Measurements from ENCODE around the gene HSD17B2. TPM values are rescaled to one million over a fixed set of nuclear protein-coding genes. Genes with fewer than 3 reads are reported as not detected.

HSD17B2 gene
- total RNA-seq, 2 experiments from 2014 or later: not detected

GRCh38 chr16:82046541-82046940 is 11.5 kb downstream of the HSD17B2 start:
- POLR2A ChIA-PET: no interaction called here

GRCh38 chr16:82046941-82047340 is 11.9 kb downstream of the HSD17B2 start:
- Mint-ChIP-seq H3K9me3 (no peaks in the 10 kb centered on the region), H3K36me3 (ENCODE audit: low read depth) (no peaks in the 10 kb centered on the region), H3K4me3 (no peak overlapping the region), H3K4me1 (ENCODE audit: low read depth) (no peaks in the 10 kb centered on the region), H3K27me3 (peaks cover 8% of the 10 kb centered on the region), H3K27ac (no peak overlapping the region)
- ChIA-PET POLR2A (no interaction called here), CTCF (no interaction called here)
- DNase-seq (no peak), ATAC-seq (no peak)
- no peak for TF ChIP-seq CTCF (IDR thresholded peaks at IDR 0.05)
- intact Hi-C loops (cut with micrococcal nuclease): no loop called here

More at GRCh38 chr16:82046541-82046940, 11.5 kb downstream of the HSD17B2 start:
- intact Hi-C loops (cut with micrococcal nuclease): no loop called here
- Mint-ChIP-seq H3K4me1 (ENCODE audit: low read depth) (no peaks in the 10 kb centered on the region), H3K4me3 (no peak overlapping the region), H3K9me3 (no peaks in the 10 kb centered on the region), H3K27me3 (peaks cover 8% of the 10 kb centered on the region), H3K27ac (no peak overlapping the region), H3K36me3 (ENCODE audit: low read depth) (no peaks in the 10 kb centered on the region)
- ATAC-seq: no peak
- no peak for DNase-seq
- CTCF ChIA-PET: no interaction called here
- no peak for TF ChIP-seq CTCF (IDR thresholded peaks at IDR 0.05)

- CTCF ChIA-PET: no interaction called here
- no peaks in the 10 kb centered on the region for H3K36me3 Mint-ChIP-seq (ENCODE audit: low read depth)
- H3K4me1 Mint-ChIP-seq (ENCODE audit: low read depth): no peaks in the 10 kb centered on the region
- no peak for TF ChIP-seq CTCF (IDR thresholded peaks at IDR 0.05)
- H3K9me3 Mint-ChIP-seq: no peaks in the 10 kb centered on the region
- no peak overlapping the region for H3K4me3 Mint-ChIP-seq
- H3K27me3 Mint-ChIP-seq: peaks cover 8% of the 10 kb centered on the region
- intact Hi-C loops (cut with micrococcal nuclease): no loop called here
- no peak for ATAC-seq
- DNase-seq: no peak
- POLR2A ChIA-PET: no interaction called here
- H3K27ac Mint-ChIP-seq: no peak overlapping the region
Measured at GRCh38 chr16:82047374-82047773, 12.3 kb downstream of the HSD17B2 start.

- ATAC-seq: no peak
- H3K27ac Mint-ChIP-seq: no peak overlapping the region
Measured at GRCh38 chr16:82047787-82048186, 12.7 kb downstream of the HSD17B2 start.

GRCh38 chr16:82049484-82049883 is 14.4 kb downstream of the HSD17B2 start:
- Mint-ChIP-seq H3K9me3 (no peaks in the 10 kb centered on the region), H3K36me3 (ENCODE audit: low read depth) (no peaks in the 10 kb centered on the region), H3K27ac (no peak overlapping the region), H3K4me1 (ENCODE audit: low read depth) (no peaks in the 10 kb centered on the region), H3K27me3 (peaks cover 8% of the 10 kb centered on the region), H3K4me3 (no peak overlapping the region)
- DNase-seq: no peak
- ChIA-PET CTCF (interaction anchor here (1.2 kb wide), 1 partner anchor 160 kb away, joined by 3 read pairs; no protein-coding TSS in a partner anchor), POLR2A (no interaction called here)
- TF ChIP-seq CTCF (IDR thresholded peaks at IDR 0.05): no peak
- no peak for ATAC-seq
- intact Hi-C loops (cut with micrococcal nuclease): no loop called here

More at GRCh38 chr16:82047787-82048186, 12.7 kb downstream of the HSD17B2 start:
- Mint-ChIP-seq H3K4me1 (ENCODE audit: low read depth) (no peaks in the 10 kb centered on the region), H3K9me3 (no peaks in the 10 kb centered on the region), H3K36me3 (ENCODE audit: low read depth) (no peaks in the 10 kb centered on the region), H3K27me3 (peaks cover 8% of the 10 kb centered on the region), H3K4me3 (no peak overlapping the region)
- POLR2A ChIA-PET: no interaction called here
- intact Hi-C loops (cut with micrococcal nuclease): no loop called here
- no peak for DNase-seq
- CTCF ChIA-PET: interaction anchor here (0.8 kb wide), 1 partner anchor 14 kb away, joined by 3 read pairs; no protein-coding TSS in a partner anchor
- no peak for TF ChIP-seq CTCF (IDR thresholded peaks at IDR 0.05)
